ENCODE measurements around the gene NXPH3. TPM values are rescaled to one million over a fixed set of nuclear protein-coding genes. Genes with fewer than 3 reads are reported as not detected.

NXPH3 gene
- total and polyA plus RNA-seq, 8 donors: 1.0 to 2.7 (median 1.2) TPM

DNA sequence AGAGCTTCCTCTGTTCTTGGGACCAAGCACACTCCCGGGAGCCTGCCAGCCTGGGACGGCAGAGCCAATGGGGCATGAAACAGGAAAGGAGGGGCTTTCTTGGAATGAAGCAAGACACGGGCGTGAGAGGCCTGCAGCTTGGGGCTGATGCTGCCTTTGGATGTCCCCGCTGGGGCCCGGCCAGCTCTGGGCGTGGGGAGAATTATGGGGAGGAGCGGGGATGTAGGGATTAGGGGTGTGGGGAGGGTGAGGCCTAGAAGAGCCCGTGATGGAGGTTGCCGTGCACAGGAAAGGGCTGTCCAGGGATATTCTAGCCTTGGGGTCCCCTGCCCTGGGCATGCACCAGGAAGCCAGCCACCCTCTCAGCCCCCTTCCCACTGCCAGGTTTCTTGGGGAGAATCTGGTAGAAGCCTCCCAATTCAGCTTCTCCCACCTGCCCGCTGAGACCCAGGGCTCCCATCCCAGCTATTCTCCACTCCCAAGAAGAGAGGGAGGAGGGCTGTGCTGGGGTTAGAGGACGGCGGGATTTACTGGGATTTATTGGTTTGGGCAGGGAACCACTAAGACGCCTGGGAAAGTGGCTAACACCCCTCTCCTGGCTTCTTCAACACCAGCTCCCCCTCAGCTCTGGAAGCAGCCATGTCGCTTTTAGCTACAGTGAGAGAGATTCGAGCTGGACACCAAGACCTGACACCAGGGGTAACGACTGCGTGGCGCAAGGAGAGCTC is 20.0 kb upstream of the NXPH3 start:
- intact Hi-C loops (cut with DNase I): loop anchor here in 1 of 2 donors (5.0 kb wide), 1 partner anchor 118 kb away; no protein-coding TSS in a partner anchor
- Histone ChIP-seq H3K27me3 (peaks cover 0 to 19% of the 10 kb centered on the region in 2 donors), H3K4me1 (peaks cover 3 to 8% of the 10 kb centered on the region in 2 donors), H3K36me3 (no peaks in the 10 kb centered on the region), H3K9me3 (no peaks in the 10 kb centered on the region), H3K27ac (no peak overlapping the region), H3K4me3 (no peak overlapping the region)
- no peak for ATAC-seq
- DNase-seq: no peak
- TF ChIP-seq, protein P1, sequence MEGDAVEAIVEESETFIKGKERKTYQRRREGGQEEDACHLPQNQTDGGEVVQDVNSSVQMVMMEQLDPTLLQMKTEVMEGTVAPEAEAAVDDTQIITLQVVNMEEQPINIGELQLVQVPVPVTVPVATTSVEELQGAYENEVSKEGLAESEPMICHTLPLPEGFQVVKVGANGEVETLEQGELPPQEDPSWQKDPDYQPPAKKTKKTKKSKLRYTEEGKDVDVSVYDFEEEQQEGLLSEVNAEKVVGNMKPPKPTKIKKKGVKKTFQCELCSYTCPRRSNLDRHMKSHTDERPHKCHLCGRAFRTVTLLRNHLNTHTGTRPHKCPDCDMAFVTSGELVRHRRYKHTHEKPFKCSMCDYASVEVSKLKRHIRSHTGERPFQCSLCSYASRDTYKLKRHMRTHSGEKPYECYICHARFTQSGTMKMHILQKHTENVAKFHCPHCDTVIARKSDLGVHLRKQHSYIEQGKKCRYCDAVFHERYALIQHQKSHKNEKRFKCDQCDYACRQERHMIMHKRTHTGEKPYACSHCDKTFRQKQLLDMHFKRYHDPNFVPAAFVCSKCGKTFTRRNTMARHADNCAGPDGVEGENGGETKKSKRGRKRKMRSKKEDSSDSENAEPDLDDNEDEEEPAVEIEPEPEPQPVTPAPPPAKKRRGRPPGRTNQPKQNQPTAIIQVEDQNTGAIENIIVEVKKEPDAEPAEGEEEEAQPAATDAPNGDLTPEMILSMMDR (IDR thresholded peaks at IDR 0.05): no peak

DNA sequence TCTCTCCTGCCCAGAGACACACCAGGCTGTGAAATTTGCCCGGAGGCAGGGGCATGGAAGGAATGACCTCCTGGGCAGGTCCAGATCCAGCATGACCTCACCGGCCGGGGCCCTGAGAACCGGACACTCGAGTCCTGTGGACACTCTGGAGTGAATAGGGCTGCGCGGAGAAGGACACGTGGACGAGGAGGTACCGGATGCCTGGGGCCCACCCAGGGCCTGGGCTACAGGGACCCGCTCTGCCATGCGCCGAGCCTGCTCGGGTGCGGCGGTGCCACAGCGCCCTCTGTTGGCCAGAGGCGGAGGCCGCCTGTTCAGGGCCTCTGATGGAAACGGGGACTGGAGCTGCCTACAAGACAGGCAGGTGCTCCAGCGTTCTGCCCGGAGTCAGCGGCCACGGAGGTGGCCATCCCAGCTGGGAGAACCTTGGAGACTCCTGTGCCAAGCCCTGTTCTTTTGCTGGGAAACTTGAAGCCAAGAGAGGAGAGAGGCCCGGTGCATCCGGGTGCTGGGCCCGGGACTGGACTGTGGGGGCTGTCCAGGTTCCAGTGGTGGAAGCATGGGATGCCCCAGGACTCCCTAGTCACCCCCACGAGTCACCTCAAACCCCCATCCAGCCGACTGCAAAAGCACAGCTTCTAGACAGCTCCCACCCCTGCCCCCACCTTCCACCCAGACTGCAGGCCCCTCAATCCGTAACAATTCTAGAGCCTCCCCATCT is 19.3 kb upstream of the NXPH3 start:
- H3K4me1 ChIP-seq: peaks cover 3 to 8% of the 10 kb centered on the region in 2 donors
- H3K9me3 ChIP-seq: no peaks in the 10 kb centered on the region
- DNase-seq: peak; percentile 59 to 94 (median 78)
- ATAC-seq: peak; percentile 94
- intact Hi-C loops (cut with DNase I): loop anchor here in 1 of 2 donors (5.0 kb wide), 1 partner anchor 119 kb away; no protein-coding TSS in a partner anchor
- TF ChIP-seq, protein P1 (IDR thresholded peaks at IDR 0.05): peak; percentile 98 to 99
- H3K27ac ChIP-seq: no peak overlapping the region
- peaks cover 0 to 19% of the 10 kb centered on the region in 2 donors for H3K27me3 ChIP-seq
- no peaks in the 10 kb centered on the region for H3K36me3 ChIP-seq
- no peak overlapping the region for H3K4me3 ChIP-seq

DNA sequence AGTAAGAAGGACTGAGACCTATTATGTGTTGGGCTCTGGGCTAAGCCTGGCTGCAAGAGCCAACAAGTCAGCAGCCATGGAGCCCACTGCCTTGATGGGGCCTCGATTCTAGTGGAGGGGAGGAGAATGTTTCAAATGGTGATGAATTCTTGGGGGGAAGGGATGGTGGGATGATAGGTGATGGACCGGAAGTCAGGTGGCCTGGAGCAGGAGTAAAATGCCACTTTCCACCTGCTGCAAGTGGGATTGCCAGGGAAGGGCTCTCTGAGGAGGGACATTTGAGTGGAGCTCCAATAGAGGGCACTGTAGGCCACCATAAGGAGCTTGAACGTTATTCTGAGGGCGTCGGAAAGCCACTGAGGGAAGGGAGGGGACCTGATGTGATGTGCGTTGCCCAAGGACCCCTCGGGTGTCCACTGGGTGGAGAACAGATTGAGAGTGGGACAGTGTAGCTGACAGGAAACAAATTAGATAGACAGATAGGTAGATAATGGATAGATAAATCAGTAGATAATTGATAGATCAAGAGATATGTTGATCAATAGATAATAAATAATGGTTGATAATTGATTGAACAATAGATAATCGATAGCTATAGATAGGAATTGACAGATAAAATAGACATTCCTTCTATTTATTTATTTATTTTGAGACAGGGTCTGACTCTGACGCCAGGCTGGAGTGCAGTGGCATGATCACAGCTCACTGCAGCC is 18.2 kb upstream of the NXPH3 start:
- no peaks in the 10 kb centered on the region for H3K36me3 ChIP-seq
- H3K27me3 ChIP-seq: peaks cover 0 to 19% of the 10 kb centered on the region in 2 donors
- no peaks in the 10 kb centered on the region for H3K9me3 ChIP-seq
- intact Hi-C loops (cut with DNase I): loop anchor here in 1 of 2 donors (5.0 kb wide), 1 partner anchor 120 kb away; no protein-coding TSS in a partner anchor
- H3K27ac ChIP-seq: no peak overlapping the region
- TF ChIP-seq, protein P1 (IDR thresholded peaks at IDR 0.05): peak; percentile 30 to 40
- ATAC-seq (peak; percentile 76), DNase-seq (peak in 1 of 4 donors; percentile 39)
- no peak overlapping the region for H3K4me3 ChIP-seq
- H3K4me1 ChIP-seq: peaks cover 3 to 8% of the 10 kb centered on the region in 2 donors

DNA sequence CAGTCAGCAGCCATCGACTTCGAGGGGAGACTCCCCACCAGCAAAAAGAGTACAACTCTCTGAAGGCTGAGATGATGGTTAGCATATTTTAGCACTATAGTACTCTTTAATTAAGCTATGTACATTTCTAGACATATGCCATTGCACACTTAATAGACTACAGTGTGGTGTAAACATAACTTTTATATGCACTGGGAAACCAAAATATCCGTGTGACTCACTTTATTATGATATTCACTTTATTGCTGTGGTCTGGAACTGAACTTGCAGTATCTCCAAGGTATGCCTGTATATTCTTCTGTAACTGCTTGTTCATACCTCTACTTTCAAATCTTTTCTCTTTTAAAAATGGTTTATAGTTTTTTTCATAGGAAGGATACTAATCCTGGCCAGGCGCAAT is 11.0 kb upstream of the NXPH3 start:
- no peak for ATAC-seq
- H3K4me3 ChIP-seq: no peak overlapping the region

More for the DNA sequence above, 11.0 kb upstream of the NXPH3 start:
- H3K27me3 ChIP-seq: peaks cover 0 to 11% of the 10 kb centered on the region in 2 donors
- intact Hi-C loops (cut with DNase I): no loop called here
- DNase-seq: no peak
- TF ChIP-seq, protein P1 (IDR thresholded peaks at IDR 0.05): no peak
- H3K9me3 ChIP-seq: no peaks in the 10 kb centered on the region
- no peaks in the 10 kb centered on the region for H3K36me3 ChIP-seq
- H3K27ac ChIP-seq: no peak overlapping the region
- H3K4me1 ChIP-seq: peaks cover 5 to 18% of the 10 kb centered on the region in 2 donors
